LNCAP (cell line): ENCODE data around the gene TRANK1.

Source experiments
- TF ChIP-seq, protein P1 (sequence below): fragments of 450-650 bp; IDR thresholded peaks from 2 replicates; pipeline ENCODE4 v1.5.1; 2017; ENCODE audit warnings: mild to moderate bottlenecking

TRANK1 gene

DNA sequence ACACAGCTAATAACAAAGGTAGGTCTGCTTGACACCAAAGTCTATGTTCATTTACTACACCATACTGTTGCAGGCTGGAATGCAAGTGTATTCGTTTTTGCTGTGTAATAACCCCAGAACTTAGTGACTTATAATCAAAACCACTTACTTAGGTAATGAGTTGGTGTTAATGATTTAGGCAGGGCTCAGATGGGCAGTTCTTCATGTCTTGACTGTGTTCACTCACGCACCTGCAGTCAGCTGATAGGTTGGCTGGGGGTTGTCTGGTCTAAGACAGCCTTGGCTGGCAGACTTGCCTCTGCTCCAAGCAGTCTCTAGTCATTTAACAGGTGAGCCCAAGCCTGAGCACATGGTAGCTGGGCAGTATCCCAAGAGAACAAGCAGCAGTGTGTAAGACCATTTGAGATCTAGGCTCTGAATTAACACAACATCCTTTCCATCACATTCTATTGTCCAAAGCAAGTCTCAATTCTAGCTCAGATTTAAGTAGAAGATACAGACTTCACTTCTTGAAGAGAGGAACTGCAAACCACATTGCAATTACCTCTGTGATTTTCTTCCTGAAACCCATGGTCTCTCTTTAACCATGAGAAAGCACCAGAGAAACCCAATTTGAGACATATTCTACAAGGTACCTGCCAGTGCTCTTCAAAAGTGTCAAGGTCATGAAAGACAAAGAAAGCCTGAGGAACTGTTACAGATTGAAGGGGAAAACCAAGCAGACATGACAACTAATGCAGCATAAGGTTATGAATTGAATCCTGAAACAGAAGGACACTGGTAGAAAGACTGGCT lies 167.2 kb downstream of the TRANK1 start:
- TF ChIP-seq, protein P1, sequence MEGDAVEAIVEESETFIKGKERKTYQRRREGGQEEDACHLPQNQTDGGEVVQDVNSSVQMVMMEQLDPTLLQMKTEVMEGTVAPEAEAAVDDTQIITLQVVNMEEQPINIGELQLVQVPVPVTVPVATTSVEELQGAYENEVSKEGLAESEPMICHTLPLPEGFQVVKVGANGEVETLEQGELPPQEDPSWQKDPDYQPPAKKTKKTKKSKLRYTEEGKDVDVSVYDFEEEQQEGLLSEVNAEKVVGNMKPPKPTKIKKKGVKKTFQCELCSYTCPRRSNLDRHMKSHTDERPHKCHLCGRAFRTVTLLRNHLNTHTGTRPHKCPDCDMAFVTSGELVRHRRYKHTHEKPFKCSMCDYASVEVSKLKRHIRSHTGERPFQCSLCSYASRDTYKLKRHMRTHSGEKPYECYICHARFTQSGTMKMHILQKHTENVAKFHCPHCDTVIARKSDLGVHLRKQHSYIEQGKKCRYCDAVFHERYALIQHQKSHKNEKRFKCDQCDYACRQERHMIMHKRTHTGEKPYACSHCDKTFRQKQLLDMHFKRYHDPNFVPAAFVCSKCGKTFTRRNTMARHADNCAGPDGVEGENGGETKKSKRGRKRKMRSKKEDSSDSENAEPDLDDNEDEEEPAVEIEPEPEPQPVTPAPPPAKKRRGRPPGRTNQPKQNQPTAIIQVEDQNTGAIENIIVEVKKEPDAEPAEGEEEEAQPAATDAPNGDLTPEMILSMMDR, result no peak
